ENCODE results near the gene SSBP3.

The SSBP3 gene

GRCh38 chr1:54271341-54271740 lies 134.9 kb downstream of the SSBP3 start:
- no peak for DNase-seq (ENCODE audit: low read depth in 2 of 3, low spot score in 1 of 3)

DNA sequence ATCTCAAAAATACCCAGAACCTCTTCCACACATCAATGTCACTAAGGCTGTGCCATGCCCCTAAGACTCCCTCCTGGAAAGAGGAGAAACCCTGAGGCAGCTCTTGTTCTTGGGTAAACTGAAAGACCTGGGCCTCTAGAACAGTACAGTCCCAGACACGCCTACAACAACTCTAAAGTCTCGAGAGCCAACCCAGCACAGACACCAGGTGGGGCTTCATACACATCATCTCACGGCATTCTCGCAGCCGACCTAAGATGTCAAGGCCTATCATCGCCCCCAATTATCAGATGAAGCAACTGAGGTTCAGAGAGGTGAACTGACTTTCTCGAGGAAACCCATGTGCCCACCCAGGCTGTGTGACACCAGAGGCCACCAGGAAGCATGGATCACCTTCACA lies 135.7 kb downstream of the SSBP3 start:
- no peak for DNase-seq (ENCODE audit: low read depth in 2 of 3, low spot score in 1 of 3)

DNA sequence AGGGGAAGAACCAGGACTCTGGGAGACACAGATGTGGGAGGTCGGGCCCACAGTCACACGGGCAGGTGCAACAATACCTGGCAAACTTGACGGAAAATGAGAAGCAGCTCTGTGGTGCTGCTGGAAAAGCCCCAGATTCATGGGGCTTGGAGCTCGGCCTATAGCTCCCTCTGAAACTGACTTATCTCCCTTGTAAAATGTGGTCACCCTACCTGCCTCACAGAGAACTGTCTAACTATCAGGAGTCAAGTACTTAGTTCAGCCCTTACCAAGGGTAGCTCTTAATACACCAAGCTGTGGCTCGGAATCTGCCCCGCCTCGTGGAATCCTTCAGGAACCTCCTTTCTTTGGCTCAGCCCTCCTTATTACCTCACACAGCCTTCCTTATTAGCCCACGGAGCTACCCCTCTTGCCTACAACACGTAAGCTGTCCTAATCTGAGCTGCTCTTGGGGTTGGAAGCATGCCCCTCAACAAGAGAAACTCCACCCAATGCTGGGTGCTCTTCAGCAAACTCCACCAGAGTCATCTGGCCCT lies 137.4 kb downstream of the SSBP3 start:
- DNase-seq (ENCODE audit: low read depth in 2 of 3, low spot score in 1 of 3) = no peak

DNA sequence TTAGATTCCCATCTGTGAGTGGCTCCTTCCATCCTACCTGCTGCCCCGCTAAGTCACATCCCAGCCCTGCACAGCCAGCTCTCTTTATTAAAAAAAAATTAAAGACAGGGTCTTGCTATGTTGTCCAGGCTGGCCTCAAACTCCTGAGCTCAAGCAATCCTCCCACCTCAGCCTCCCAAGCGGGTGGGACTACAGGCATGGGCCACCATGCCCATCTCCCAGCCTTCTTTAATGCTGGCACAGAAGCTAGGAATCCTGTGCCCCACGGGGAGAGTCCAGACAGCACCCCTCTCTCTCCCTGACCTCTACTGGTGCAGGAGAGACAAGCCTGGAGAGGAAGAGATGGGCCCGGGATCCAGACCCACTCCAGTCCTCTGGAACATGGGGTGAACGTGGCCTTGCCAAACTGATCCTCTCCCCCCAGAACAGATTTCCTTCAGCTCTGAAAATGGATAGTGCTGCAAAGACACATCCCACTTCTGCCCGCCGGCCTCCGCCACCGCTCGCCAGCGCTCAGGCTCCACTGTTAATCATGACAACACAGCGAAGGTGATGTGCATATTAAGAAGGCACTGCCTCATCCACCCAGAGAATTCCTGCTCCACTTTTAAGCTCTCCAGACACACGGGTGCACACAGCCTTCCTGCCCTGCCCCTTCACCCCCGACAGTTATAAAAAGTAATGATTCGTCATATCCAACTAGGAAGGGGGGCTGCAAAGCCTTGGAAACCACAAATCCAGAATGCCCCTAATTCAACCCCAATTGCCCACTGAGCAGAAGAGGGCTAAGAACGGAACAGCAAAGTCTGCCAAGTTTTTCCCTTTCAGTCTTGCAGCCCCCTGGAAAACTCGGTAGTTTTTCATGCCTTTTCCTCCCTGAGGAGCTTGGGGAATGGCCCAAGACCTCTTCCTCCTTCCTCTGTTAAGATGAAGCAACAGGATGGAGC lies 138.1 kb downstream of the SSBP3 start:
- DNase-seq (ENCODE audit: low read depth in 2 of 3, low spot score in 1 of 3) = no peak

DNA sequence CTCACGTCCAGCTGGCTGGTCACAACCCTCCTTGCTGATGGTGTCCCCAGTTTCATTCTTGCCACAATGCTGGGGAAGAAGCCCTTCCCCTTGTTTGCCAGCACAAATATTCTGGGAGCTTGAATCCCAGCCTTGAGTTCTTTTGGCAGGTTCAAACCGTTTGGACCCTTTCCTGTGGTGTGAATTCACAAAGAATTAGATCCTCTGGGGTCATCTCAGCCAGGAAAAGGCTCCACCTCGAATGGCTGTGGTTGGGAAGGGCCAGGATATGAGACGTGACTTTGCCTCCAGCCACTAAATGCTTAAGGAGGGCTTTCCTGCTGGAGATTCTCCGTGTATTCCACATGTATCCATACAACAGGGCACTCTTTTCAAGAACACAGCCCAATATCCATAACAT lies 139.3 kb downstream of the SSBP3 start:
- DNase-seq (ENCODE audit: low read depth in 2 of 3, low spot score in 1 of 3) = no peak

DNA sequence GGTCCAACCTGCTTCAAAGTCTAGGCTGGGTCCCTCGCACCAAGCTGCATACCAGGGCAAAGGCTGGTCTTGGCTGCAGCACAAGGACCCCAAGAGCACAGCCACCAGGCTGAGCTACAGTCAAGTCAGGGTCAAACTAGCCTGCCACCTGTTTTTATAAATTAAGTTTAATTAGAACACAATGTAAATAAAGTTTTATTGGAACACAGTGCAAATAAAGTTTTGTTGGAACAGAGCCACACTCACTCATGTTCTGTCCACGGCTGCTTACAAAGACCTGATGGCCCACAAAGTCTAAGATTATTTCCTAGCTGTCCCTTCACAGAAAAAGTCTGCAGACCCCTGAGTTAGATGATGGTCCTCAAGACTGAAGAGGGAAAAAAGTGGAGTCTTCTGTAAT lies 140.0 kb downstream of the SSBP3 start:
- no peak for DNase-seq (ENCODE audit: low read depth in 2 of 3, low spot score in 1 of 3)

- no peak for DNase-seq (ENCODE audit: low read depth in 2 of 3, low spot score in 1 of 3)
These were observed 140.5 kb downstream of the SSBP3 start for GRCh38 chr1:54265659-54266058.

DNA sequence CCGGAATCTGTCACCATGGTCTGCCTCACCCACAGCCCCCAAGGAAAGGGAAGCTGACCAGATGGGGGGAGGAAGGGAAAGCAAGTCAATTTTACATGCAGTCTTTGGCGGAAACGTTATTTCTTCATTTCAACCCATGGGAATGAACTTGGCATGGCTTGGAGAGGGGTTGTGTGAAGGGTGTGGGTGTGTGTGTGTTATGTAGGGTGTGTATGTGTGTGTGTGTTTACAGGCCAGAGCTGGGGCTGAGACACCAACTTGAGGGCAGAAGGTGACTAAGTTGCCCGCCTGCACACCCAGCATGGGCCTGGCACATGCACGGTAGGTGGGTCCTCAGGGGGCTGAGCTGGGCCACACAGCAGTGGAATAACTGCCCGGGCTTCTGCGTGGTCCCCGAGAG lies 141.1 kb downstream of the SSBP3 start:
- no peak for DNase-seq (ENCODE audit: low read depth in 2 of 3, low spot score in 1 of 3)

GRCh38 chr1:54263601-54264226 lies 142.5 kb downstream of the SSBP3 start:
- DNase-seq (ENCODE audit: low read depth in 2 of 3, low spot score in 1 of 3) = no peak

GRCh38 chr1:54262244-54262643 lies 143.9 kb downstream of the SSBP3 start:
- no peak for DNase-seq (ENCODE audit: low read depth in 2 of 3, low spot score in 1 of 3)

DNA sequence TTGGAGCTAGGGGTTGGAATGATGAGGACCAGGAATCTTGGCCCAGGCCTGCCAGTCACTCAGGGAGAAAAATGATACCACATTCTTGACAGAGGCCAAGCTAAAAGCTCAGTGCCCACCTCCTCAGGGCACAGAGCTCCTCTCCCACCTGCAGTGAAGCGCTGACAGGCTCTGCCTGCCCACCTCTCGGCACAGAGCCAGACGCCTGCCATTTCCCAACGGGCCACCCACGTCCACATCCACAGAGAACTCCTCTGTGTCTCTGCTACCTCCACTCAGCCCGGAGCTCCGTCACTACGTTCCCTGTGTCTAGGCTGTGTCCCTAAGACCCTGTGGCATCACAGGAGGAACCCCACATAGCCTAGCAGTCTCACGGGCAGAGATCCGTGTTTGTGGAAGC lies 145.4 kb downstream of the SSBP3 start:
- DNase-seq (ENCODE audit: low read depth in 2 of 3, low spot score in 1 of 3) = no peak

DNA sequence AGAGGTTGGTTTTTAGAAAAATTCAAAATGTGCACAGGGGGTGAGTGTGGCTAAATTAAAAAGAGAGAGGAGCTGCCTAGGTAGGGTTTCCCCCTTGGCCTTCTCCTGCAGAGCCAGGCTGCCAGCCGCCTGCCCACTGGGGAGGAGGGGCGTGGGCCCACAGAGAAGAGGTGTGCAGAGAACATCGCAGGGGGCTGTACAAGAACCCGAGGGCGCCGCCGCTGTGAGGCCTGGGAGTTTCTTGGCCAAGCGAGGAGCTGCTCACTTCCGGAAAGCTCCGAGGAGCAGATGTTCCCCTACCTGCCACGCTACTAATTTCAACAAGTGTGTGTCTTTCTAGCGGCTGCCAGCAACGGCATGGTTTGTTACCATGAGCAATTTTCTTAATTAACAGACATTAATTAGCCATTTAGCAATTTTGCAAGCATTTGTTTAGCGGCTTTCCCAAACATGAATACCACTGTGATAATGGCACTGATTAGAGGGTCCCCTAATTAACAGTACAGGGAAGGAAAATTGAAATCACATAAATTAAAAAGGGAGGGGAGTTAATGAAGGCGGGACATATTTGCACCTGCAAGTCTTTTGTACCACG lies 146.6 kb downstream of the SSBP3 start:
- DNase-seq (ENCODE audit: low read depth in 2 of 3, low spot score in 1 of 3) = no peak

DNA sequence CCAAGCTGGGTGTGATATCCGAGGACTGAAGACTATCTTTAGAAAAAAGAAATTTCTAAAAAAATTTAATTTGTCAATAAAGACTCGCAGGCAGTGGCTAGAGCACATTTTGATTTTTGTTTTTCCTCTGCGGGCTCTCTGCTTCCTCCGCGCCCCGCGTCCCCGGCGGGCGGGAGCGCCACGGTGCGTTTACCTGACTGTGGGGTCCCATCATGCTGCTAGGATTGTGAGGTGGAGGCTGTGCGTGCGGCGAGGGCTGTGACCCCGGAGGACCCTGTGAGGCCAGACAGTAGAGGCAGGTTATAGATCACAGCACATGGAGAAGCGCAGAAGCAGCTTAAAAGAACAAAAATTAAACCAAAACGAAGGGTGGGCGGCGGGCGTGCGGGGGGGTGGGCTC lies 148.3 kb downstream of the SSBP3 start:
- no peak for DNase-seq (ENCODE audit: low read depth in 2 of 3, low spot score in 1 of 3)

GRCh38 chr1:54257346-54257620 lies 148.9 kb downstream of the SSBP3 start:
- no peak for DNase-seq (ENCODE audit: low read depth in 2 of 3, low spot score in 1 of 3)

- DNase-seq (ENCODE audit: low read depth in 2 of 3, low spot score in 1 of 3) = no peak
These were observed 149.5 kb downstream of the SSBP3 start for GRCh38 chr1:54256522-54257345.

DNA sequence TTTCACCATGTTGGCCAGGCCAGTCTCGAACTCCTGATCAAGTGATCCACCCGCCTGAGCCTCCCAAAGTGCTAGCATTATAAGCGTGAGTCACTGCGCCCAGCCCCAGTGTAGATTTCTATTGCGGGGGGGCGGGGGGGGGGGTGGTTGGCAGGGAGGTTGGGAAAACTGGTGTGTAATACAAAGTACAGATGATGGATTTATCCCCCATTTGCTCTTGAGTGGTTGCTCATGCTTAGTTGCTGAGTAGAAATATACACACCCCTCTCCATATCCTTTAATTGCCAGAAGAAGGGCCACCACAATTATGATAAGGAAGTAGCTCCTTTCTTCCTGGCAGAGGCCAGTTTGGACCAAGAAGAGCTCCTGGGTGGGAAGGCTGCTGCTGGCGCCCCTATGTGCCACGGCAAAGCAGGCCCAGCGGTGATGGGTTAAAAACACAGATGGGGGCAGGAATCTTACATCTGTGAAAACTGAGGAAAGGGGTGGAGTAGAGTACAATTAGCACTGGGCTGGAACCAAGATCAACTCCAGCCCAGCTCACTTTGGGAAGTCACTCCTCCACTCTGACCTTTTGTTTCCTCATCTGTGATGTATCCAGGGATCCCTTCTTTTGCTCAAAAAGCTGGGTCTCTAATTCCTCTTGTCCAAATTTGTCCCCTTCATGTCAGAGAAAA lies 151.0 kb downstream of the SSBP3 start:
- DNase-seq (ENCODE audit: low read depth in 2 of 3, low spot score in 1 of 3) = no peak

- DNase-seq (ENCODE audit: low read depth in 2 of 3, low spot score in 1 of 3) = no peak
These were observed 152.1 kb downstream of the SSBP3 start for GRCh38 chr1:54254055-54254454.

GRCh38 chr1:54253480-54253879 lies 152.7 kb downstream of the SSBP3 start:
- DNase-seq (ENCODE audit: low read depth in 2 of 3, low spot score in 1 of 3) = no peak

GRCh38 chr1:54252371-54252936 lies 153.7 kb downstream of the SSBP3 start:
- DNase-seq (ENCODE audit: low read depth in 2 of 3, low spot score in 1 of 3) = no peak

DNA sequence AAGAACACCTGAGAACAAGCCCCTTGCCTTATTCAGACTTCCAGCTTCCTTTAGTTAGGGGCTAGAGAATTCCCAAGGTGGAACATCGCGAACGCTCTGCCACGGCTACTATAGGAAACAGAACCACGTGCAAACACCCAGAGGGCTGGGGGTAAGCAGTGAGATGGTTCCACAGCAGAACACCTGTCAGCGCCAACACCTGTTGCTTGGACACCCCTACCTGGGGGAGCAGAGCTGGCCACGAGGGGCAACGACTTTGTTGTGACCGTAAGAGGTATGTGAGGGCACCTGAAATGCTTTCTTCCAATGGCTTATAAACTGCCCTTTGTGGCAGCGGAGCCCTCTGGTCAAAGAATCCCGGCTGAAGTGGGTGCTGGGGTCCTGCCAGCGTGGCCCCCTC lies 155.5 kb downstream of the SSBP3 start:
- no peak for DNase-seq (ENCODE audit: low read depth in 2 of 3, low spot score in 1 of 3)

Measured in stimulated activated CD4-positive, alpha-beta T cell treated with anti-CD3 and anti-CD28 coated beads, Interleukin-12 subunit alpha, Interleukin-12 subunit beta, amount 100 ng/mL, for 48 hours (primary cell).